Endothelial cell of umbilical vein (primary cell): ENCODE results near the gene OTOS. TPM values are rescaled to one million over a fixed set of nuclear protein-coding genes. Genes with fewer than 3 reads are reported as not detected.

Source experiments
- BruUV-seq: library from RNA; stranded (reverse); fragments of 400-500 nt; replicated peaks from 2 replicates; lab custom pipeline; 2021; lab: Mats Ljungman, UMichigan
- CTCF ChIA-PET: fragments of 300-600, 350-600 bp; sonication (Branson Sonifier 250); formaldehyde crosslinking; loops from one replicate; lab custom pipeline; 2021; ENCODE audit warnings: antibody characterized with exemption, inconsistent platforms; lab: Charles Lee
- POLR2A ChIA-PET: fragments of 300-600, 350-600 bp; sonication (Branson Sonifier 250); formaldehyde crosslinking; loops from one replicate; lab custom pipeline; 2021; ENCODE audit warnings: antibody characterized with exemption, inconsistent platforms; lab: Charles Lee
- DNase-seq: peaks from one replicate; pipeline ENCODE4 v3.0.0-alpha.2; 2011; ENCODE audit warnings: low read depth, low spot score
- FAIRE-seq: peaks from 2 replicates; lab custom pipeline; 2011; peaks lifted over from hg19 to GRCh38; lab: Jason Lieb, UNC
- H2AFZ ChIP-seq: 2 replicates; pipeline ENCODE4 v1.6.0; 2012; ENCODE audit warnings: low read depth, low read length, control low read depth, inconsistent platforms
- H3K27ac ChIP-seq: 2 replicates; pipeline ENCODE4 v1.5.1; 2011; ENCODE audit warnings: low read depth, mild to moderate bottlenecking, control low read depth, low read length, moderate library complexity; ENCODE audit not compliant: insufficient read depth
- H3K27me3 ChIP-seq, 2 experiments: 2 replicates each; pipeline versions ENCODE4 v1.6.0 to v1.6.1; 2011; ENCODE audit warnings: low read length in 2 of 2, mixed read lengths in 1 of 2; ENCODE audit not compliant: control insufficient read depth in 2 of 2, insufficient read depth in 2 of 2
- H3K36me3 ChIP-seq, 2 experiments: 2 replicates in 1 of 2; 3 replicates in 1 of 2; pipeline ENCODE4 v1.5.1; 2011; ENCODE audit warnings: low read length in 2 of 2, mild to moderate bottlenecking in 1 of 2, moderate library complexity in 1 of 2; ENCODE audit not compliant: control insufficient read depth in 2 of 2, insufficient read depth in 2 of 2; ENCODE audit errors: extremely low read depth in 1 of 2
- H3K4me1 ChIP-seq: 3 replicates; pipeline ENCODE4 v1.5.1; 2011; ENCODE audit warnings: mild to moderate bottlenecking, low read length; ENCODE audit not compliant: control insufficient read depth, insufficient read depth; ENCODE audit errors: extremely low read depth
- H3K4me2 ChIP-seq: 2 replicates; pipeline ENCODE4 v1.6.1; 2011; ENCODE audit warnings: low read length, control low read depth, mixed read lengths; ENCODE audit not compliant: insufficient read depth
- H3K4me3 ChIP-seq, 3 experiments: fragments of 200-600 bp in 1 of 3; sonication (generic), shearing (Covaris generic) in 1 of 3; replicated peaks in 1 of 3; 2 replicates each; pipeline ENCODE4 v1.5.1; 2011 to 2016; ENCODE audit warnings: control low read depth in 3 of 3, low read length in 3 of 3, mild to moderate bottlenecking in 2 of 3, inconsistent platforms in 1 of 3, low read depth in 1 of 3, moderate library complexity in 1 of 3; ENCODE audit not compliant: insufficient read depth in 1 of 3
- H3K79me2 ChIP-seq: 2 replicates; pipeline ENCODE4 v1.6.0; 2012; ENCODE audit warnings: low read length, inconsistent platforms; ENCODE audit not compliant: control insufficient read depth, insufficient read depth
- H3K9ac ChIP-seq: replicated peaks from 2 replicates; pipeline ENCODE3; 2011; ENCODE audit warnings: low read length, control low read depth; ENCODE audit not compliant: insufficient read depth; ENCODE audit errors: extremely low read depth
- H3K9me1 ChIP-seq: replicated peaks from 3 replicates; pipeline ENCODE4 v1.6.0; 2011; ENCODE audit warnings: mild to moderate bottlenecking, low read length; ENCODE audit not compliant: control insufficient read depth, insufficient read depth; ENCODE audit errors: extremely low read depth
- H3K9me3 ChIP-seq: replicated peaks from 2 replicates; pipeline ENCODE4 v1.5.1; 2012; ENCODE audit warnings: low read length, inconsistent platforms; ENCODE audit not compliant: control insufficient read depth, insufficient read depth
- H4K20me1 ChIP-seq: replicated peaks from 2 replicates; pipeline ENCODE3; 2011; ENCODE audit warnings: mild to moderate bottlenecking, low read length; ENCODE audit not compliant: control insufficient read depth, insufficient read depth; ENCODE audit errors: extremely low read depth
- EZH2 ChIP-seq: IDR thresholded peaks from 2 replicates; pipeline ENCODE4 v1.6.1; 2012; ENCODE audit warnings: borderline replicate concordance, low read depth, mild to moderate bottlenecking, moderate library complexity, low read length, inconsistent platforms; ENCODE audit not compliant: severe bottlenecking
- FOS ChIP-seq: IDR thresholded peaks from 2 replicates; pipeline ENCODE4 v1.6.1; 2011; ENCODE audit warnings: mild to moderate bottlenecking, low read length, moderate library complexity, borderline replicate concordance; ENCODE audit not compliant: insufficient read depth
- GATA2 ChIP-seq: IDR thresholded peaks from 2 replicates; pipeline ENCODE4 v1.7.0; 2011; ENCODE audit warnings: low read depth, mild to moderate bottlenecking, moderate library complexity, mixed read lengths, low read length; ENCODE audit not compliant: insufficient read length, insufficient read depth
- JUN ChIP-seq: IDR thresholded peaks from 2 replicates; pipeline ENCODE4 v1.6.1; 2011; ENCODE audit warnings: borderline replicate concordance, low read depth; ENCODE audit not compliant: insufficient read length, insufficient read depth
- MYC ChIP-seq: IDR thresholded peaks from one replicate; pipeline ENCODE4 v1.6.1; 2011; ENCODE audit warnings: mild to moderate bottlenecking, low read depth, low read length
- POLR2A ChIP-seq: IDR thresholded peaks from 2 replicates; pipeline ENCODE4 v1.6.1; 2012; ENCODE audit warnings: low read depth, mild to moderate bottlenecking, control low read depth, low read length
- POLR2AphosphoS5 ChIP-seq: IDR thresholded peaks from 2 replicates; pipeline ENCODE4 v1.6.1; 2012; ENCODE audit warnings: low read depth, mild to moderate bottlenecking, control low read depth, low read length, moderate library complexity; ENCODE audit not compliant: insufficient read depth
- dilution Hi-C: fragments of 300-500 bp; cut with MboI; formaldehyde crosslinking; loops from one replicate; pipeline ENCODE4 v1.15.0; 2019; ENCODE audit warnings: low sequenced_read_pairs; ENCODE audit not compliant: extremely low pct_ligation_motif_present
- intact Hi-C: fragments of 100-400 bp; cut with micrococcal nuclease; formaldehyde crosslinking; loops from one replicate; pipeline ENCODE4 v1.10.0; 2022
- polyA plus RNA-seq, 4 experiments: library from polyadenylated mRNA; depleted of rRNA in 3 of 4; stranded (reverse) in 3 of 4; unstranded in 1 of 4; fragments of >200 nt; gene quantifications; 2 replicates each; pipeline versions ENCODE4 v1.2.1 to v1.2.3, GENCODE V29; 2011 to 2012; ENCODE audit warnings: missing spikeins in 1 of 4
- total RNA-seq: library from RNA; stranded (reverse); gene quantifications from 2 replicates; pipeline ENCODE4 v1.2.3, GENCODE V29; 2021
- TF ChIP-seq, protein P1 (sequence below), 2 donors: IDR thresholded peaks; 1 replicate in 1 of 2; 2 replicates in 1 of 2; pipeline ENCODE4 v1.5.1; 2011; ENCODE audit warnings: low read length in 2 of 2, mild to moderate bottlenecking in 2 of 2, moderate library complexity in 2 of 2, control low read depth in 1 of 2, inconsistent platforms in 1 of 2, low read depth in 1 of 2; ENCODE audit not compliant: insufficient read depth in 1 of 2; ENCODE audit errors: extremely low read depth in 1 of 2
- TF ChIP-seq, protein P2 (sequence below): IDR thresholded peaks from 2 replicates; pipeline ENCODE4 v1.6.1; 2011; ENCODE audit not compliant: insufficient read depth, insufficient read length

Gene OTOS
- total and polyA plus RNA-seq, 2 donors (not counting 3 experiments of a cell fraction or from before 2014, with no cell fraction given) = not detected

DNA sequence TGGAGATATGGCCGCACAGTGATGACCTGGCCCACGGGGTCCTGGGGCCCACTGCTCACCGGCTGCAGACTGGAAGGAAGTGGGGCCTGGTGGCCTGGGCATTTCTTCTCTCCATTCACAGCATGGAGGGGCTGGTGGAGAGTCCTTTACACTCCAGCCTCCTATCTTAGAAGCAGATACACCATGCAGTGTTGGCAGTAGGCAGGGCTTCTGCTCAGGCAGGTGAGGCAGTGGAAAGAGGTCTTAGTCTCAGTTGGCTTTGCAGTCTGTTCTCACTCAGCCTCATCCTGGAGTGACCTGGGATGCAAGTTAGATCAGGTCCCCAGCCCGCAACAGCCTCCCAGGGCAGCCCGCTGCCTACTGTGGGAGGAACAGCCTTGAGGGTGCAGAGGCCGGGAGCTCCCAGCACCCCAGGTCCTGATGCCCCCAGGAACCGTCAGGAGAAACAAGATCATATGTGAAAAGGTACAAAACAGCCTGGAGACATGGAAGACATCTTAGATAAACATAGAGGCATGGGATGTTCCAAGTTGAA, 45.8 kb upstream of the OTOS start:
- POLR2A ChIA-PET = no interaction called here
- FAIRE-seq (no peak), DNase-seq (no peak)
- no peak overlapping the region for H3K4me2 ChIP-seq
- H3K36me3 ChIP-seq = no peaks in the 10 kb centered on the region
- no peak overlapping the region for H3K27ac ChIP-seq
- TF ChIP-seq, protein P1, sequence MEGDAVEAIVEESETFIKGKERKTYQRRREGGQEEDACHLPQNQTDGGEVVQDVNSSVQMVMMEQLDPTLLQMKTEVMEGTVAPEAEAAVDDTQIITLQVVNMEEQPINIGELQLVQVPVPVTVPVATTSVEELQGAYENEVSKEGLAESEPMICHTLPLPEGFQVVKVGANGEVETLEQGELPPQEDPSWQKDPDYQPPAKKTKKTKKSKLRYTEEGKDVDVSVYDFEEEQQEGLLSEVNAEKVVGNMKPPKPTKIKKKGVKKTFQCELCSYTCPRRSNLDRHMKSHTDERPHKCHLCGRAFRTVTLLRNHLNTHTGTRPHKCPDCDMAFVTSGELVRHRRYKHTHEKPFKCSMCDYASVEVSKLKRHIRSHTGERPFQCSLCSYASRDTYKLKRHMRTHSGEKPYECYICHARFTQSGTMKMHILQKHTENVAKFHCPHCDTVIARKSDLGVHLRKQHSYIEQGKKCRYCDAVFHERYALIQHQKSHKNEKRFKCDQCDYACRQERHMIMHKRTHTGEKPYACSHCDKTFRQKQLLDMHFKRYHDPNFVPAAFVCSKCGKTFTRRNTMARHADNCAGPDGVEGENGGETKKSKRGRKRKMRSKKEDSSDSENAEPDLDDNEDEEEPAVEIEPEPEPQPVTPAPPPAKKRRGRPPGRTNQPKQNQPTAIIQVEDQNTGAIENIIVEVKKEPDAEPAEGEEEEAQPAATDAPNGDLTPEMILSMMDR (IDR thresholded peaks at IDR 0.05; ENCODE audit: extremely low read depth in 1 of 2, insufficient read depth in 1 of 2, low read depth in 1 of 2, low read length in 2 of 2) = no peak
- TF ChIP-seq MYC = no peak
- H4K20me1 ChIP-seq = no peaks in the 10 kb centered on the region
- H3K4me3 ChIP-seq = no peak overlapping the region
- no peaks in the 10 kb centered on the region for H3K9me3 ChIP-seq
- H3K79me2 ChIP-seq = no peaks in the 10 kb centered on the region
- H3K9ac ChIP-seq = no peak overlapping the region
- H3K4me1 ChIP-seq = no peaks in the 10 kb centered on the region
- intact Hi-C loops (no loop called here), dilution Hi-C loops (no loop called here)
- no TSS peak for BruUV-seq
- H3K9me1 ChIP-seq = no peaks in the 10 kb centered on the region
- H3K27me3 ChIP-seq = no peaks in the 10 kb centered on the region
- no peak overlapping the region for H2AFZ ChIP-seq
- CTCF ChIA-PET = no interaction called here

DNA sequence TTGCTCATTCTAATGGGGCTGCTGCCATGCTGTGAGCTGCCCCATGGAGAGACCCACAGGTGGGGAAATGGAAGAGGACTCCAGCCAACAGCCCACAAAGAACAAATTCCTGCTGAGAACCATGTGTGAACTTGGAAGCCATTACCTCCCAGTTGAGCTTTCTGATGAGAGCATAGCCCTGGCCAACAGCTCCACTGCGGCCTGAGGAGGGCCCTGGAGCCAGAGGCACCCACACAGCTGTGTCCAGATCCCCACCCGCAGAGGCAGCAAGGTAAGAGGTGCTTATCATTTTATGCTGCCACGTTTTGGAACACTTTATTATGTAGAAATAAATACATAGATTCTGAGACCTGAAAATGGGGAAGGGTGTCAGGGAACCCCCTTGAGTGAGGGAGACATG, 44.2 kb upstream of the OTOS start:
- intact Hi-C loops = no loop called here
- TF ChIP-seq GATA2 (no peak), POLR2A (no peak), JUN (no peak), POLR2AphosphoS5 (no peak), FOS (no peak), EZH2 (no peak), MYC (no peak)
- TF ChIP-seq, protein P1 (IDR thresholded peaks at IDR 0.05; ENCODE audit: extremely low read depth in 1 of 2, insufficient read depth in 1 of 2, low read depth in 1 of 2, low read length in 2 of 2) = no peak
- TF ChIP-seq, protein P2, sequence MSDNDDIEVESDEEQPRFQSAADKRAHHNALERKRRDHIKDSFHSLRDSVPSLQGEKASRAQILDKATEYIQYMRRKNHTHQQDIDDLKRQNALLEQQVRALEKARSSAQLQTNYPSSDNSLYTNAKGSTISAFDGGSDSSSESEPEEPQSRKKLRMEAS = no peak
- dilution Hi-C loops = no loop called here
- ChIA-PET POLR2A (no interaction called here), CTCF (no interaction called here)
- no peak overlapping the region for H3K27ac ChIP-seq
- no peak for DNase-seq
- no peaks in the 10 kb centered on the region for H3K9me1 ChIP-seq
- no peak for FAIRE-seq
- no peak overlapping the region for H2AFZ ChIP-seq
- H3K79me2 ChIP-seq = no peaks in the 10 kb centered on the region
- no peaks in the 10 kb centered on the region for H3K4me1 ChIP-seq
- H3K4me3 ChIP-seq = no peak overlapping the region
- no peaks in the 10 kb centered on the region for H4K20me1 ChIP-seq
- H3K36me3 ChIP-seq = no peaks in the 10 kb centered on the region
- H3K9me3 ChIP-seq = no peaks in the 10 kb centered on the region
- no peaks in the 10 kb centered on the region for H3K27me3 ChIP-seq
- no peak overlapping the region for H3K9ac ChIP-seq
- BruUV-seq = no TSS peak
- H3K4me2 ChIP-seq = no peak overlapping the region
